Measurements from ENCODE around the gene ELL.
"Not testable (repeated sequence)": the region's sequence is repeated elsewhere in the genome, so short reads cannot be mapped to it uniquely, and the experiment has no call there.

Gene ELL

GRCh38 chr19:18521692-18522123, at the start of gene ELL:
Gene ELL, minus strand, starts transcription at chr19:18522070. Its CDS starts 15 bp downstream, at chr19:18522055.
- no peak for DNase-seq

GRCh38 chr19:18568367-18568766, 46.5 kb upstream of the ELL start:
- no peak for DNase-seq

- DNase-seq: no peak
Measured at GRCh38 chr19:18566953-18567352, 45.1 kb upstream of the ELL start.

- no peak for DNase-seq
Measured at GRCh38 chr19:18562086-18562485, 40.2 kb upstream of the ELL start.

GRCh38 chr19:18559685-18560084, 37.8 kb upstream of the ELL start:
- DNase-seq: no peak

- no peak for DNase-seq
Measured at GRCh38 chr19:18558604-18559003, 36.7 kb upstream of the ELL start.

- no peak for DNase-seq
Measured at GRCh38 chr19:18558202-18558555, 36.3 kb upstream of the ELL start.

- DNase-seq: peak; percentile 100
Measured at GRCh38 chr19:18557411-18558201, 35.7 kb upstream of the ELL start, which contains the start of gene KXD1. Gene KXD1, plus strand, starts transcription at chr19:18557870. Its CDS starts 4,187 bp downstream, at chr19:18562057.

- DNase-seq: no peak
Measured at GRCh38 chr19:18551631-18552030, 29.8 kb upstream of the ELL start.

GRCh38 chr19:18543814-18544475, 22.1 kb upstream of the ELL start:
- peak; percentile 93 for DNase-seq

- DNase-seq: peak; percentile 95
Measured at GRCh38 chr19:18542941-18543813, 21.3 kb upstream of the ELL start, which contains the start of gene FKBP8. Gene FKBP8, minus strand, starts transcription at chr19:18543573. Its CDS starts 1,603 bp downstream, at chr19:18541970.

- no peak for DNase-seq
Measured at GRCh38 chr19:18541992-18542940, 20.4 kb upstream of the ELL start.

- DNase-seq: peak; percentile 34
Measured at GRCh38 chr19:18541258-18541991, 19.6 kb upstream of the ELL start.

- not testable (repeated sequence) for DNase-seq
Measured at GRCh38 chr19:18540200-18540599, 18.3 kb upstream of the ELL start.

- no peak for DNase-seq
Measured at GRCh38 chr19:18539372-18539771, 17.5 kb upstream of the ELL start.

- no peak for DNase-seq
Measured at GRCh38 chr19:18538115-18538514, 16.2 kb upstream of the ELL start.

GRCh38 chr19:18537431-18537830, 15.6 kb upstream of the ELL start:
- DNase-seq: no peak

- no peak for DNase-seq
Measured at GRCh38 chr19:18536475-18536874, 14.6 kb upstream of the ELL start.

GRCh38 chr19:18533058-18533457, 11.2 kb upstream of the ELL start:
- no peak for DNase-seq

- DNase-seq: no peak
Measured at GRCh38 chr19:18532168-18532890, 10.5 kb upstream of the ELL start.

GRCh38 chr19:18531485-18531884, 9.6 kb upstream of the ELL start:
- no peak for DNase-seq

Data from activated CD4-positive, alpha-beta T cell treated with anti-CD3 and anti-CD28 coated beads, Interleukin-2, amount 50 U/mL, for 16 hours (primary cell).